Right lobe of liver (tissue), 4 donors: ENCODE measurements around the gene SIK1.
"Not testable (repeated sequence)": the region's sequence is repeated elsewhere in the genome, so short reads cannot be mapped to it uniquely, and the experiment has no call there.

Experiments
- POLR2A ChIP-seq: fragments of 450-650 bp; IDR thresholded peaks from one replicate; pipeline ENCODE4 v1.6.1; 2017; ENCODE audit warnings: antibody characterized with exemption, mild to moderate bottlenecking
- TF ChIP-seq, protein P1 (sequence below), 4 donors: fragments of 200-600 bp in 3 of 4; fragments of 450-650 bp in 1 of 4; IDR thresholded peaks; one replicate each; pipeline versions ENCODE4 v1.5.1 to v1.8.0; 2016 to 2022; ENCODE audit warnings: antibody characterized with exemption in 4 of 4, mild to moderate bottlenecking in 2 of 4
- donor health status: DM: no; HTN: no; CAD: no.
- donor health status: DM: no; HTN: no; CAD: no.
- donor health status: DM: no; HTN: yes; CAD: no.

DNA sequence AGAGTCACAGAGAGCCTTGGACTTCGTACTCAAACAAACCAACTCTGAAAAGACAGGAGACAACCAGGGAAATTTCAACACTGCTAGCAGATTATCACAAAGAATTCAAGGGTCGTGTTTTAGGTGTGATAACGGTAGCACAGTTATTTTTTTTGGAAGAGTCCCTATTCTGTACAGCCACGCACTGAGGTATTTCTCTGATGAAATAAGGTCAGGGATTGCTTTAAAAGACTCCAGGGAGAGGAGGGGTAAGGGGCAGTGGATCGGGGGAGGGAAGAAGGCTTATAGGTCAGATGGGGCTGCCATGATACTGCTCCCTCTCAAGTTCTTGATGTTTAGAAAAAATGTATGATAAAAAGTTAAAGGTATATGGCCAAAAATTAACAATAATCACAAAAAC is 38.2 kb upstream of the SIK1 start:
- TF ChIP-seq, protein P1, sequence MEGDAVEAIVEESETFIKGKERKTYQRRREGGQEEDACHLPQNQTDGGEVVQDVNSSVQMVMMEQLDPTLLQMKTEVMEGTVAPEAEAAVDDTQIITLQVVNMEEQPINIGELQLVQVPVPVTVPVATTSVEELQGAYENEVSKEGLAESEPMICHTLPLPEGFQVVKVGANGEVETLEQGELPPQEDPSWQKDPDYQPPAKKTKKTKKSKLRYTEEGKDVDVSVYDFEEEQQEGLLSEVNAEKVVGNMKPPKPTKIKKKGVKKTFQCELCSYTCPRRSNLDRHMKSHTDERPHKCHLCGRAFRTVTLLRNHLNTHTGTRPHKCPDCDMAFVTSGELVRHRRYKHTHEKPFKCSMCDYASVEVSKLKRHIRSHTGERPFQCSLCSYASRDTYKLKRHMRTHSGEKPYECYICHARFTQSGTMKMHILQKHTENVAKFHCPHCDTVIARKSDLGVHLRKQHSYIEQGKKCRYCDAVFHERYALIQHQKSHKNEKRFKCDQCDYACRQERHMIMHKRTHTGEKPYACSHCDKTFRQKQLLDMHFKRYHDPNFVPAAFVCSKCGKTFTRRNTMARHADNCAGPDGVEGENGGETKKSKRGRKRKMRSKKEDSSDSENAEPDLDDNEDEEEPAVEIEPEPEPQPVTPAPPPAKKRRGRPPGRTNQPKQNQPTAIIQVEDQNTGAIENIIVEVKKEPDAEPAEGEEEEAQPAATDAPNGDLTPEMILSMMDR (IDR thresholded peaks at IDR 0.05), result not testable (repeated sequence)
- not testable (repeated sequence) for TF ChIP-seq POLR2A
